HepG2 (cell line): Measurements from ENCODE around the gene HMGN4. TPM values are rescaled to one million over a fixed set of nuclear protein-coding genes. Genes with fewer than 3 reads are reported as not detected.
A peak's percentile ranks its signal among the peaks of the same experiment; 100 is the strongest.

ENCODE experiments used
- ADNP ChIP-seq: sonication (generic); formaldehyde crosslinking; IDR thresholded peaks from 2 replicates; pipeline ENCODE4 v1.4.0; 2020; ENCODE audit warnings: missing genetic modification reagents
- CEBPG ChIP-seq: IDR thresholded peaks from 2 replicates; pipeline ENCODE4 v1.6.1; 2016
- ELF1 ChIP-seq: sonication (generic); formaldehyde crosslinking; IDR thresholded peaks from 2 replicates; pipeline ENCODE4 v1.4.0; 2020; ENCODE audit warnings: missing genetic modification reagents
- MYPOP ChIP-seq: sonication (generic); formaldehyde crosslinking; IDR thresholded peaks from 2 replicates; pipeline ENCODE4 v1.8.1; 2023; ENCODE audit warnings: mild to moderate bottlenecking, moderate library complexity, missing genetic modification reagents
- MZF1 ChIP-seq: sonication (generic); formaldehyde crosslinking; IDR thresholded peaks from 2 replicates; pipeline ENCODE4 v1.8.1; 2023; ENCODE audit warnings: mild to moderate bottlenecking, missing genetic modification reagents, borderline replicate concordance
- RFX3 ChIP-seq: IDR thresholded peaks from 2 replicates; pipeline ENCODE4 v1.6.1; 2016; ENCODE audit warnings: missing biosample characterization, missing genetic modification reagents
- SP140L ChIP-seq: sonication (generic); formaldehyde crosslinking; IDR thresholded peaks from 2 replicates; pipeline ENCODE4 v1.4.0; 2020; ENCODE audit warnings: missing genetic modification reagents, borderline replicate concordance
- ZBED4 ChIP-seq: sonication (generic); formaldehyde crosslinking; IDR thresholded peaks from 2 replicates; pipeline ENCODE4 v1.4.0; 2020; ENCODE audit warnings: missing genetic modification reagents, borderline replicate concordance
- ZBTB4 ChIP-seq: sonication (generic); formaldehyde crosslinking; IDR thresholded peaks from 2 replicates; pipeline ENCODE4 v1.4.0; 2020; ENCODE audit warnings: missing genetic modification reagents, mild to moderate bottlenecking, borderline replicate concordance
- ZFY ChIP-seq: sonication (generic); formaldehyde crosslinking; IDR thresholded peaks from 2 replicates; pipeline ENCODE4 v1.4.0; 2020; ENCODE audit warnings: missing genetic modification reagents
- ZNF337 ChIP-seq: sonication (generic); formaldehyde crosslinking; IDR thresholded peaks from 2 replicates; pipeline ENCODE4 v1.5.1; 2020; ENCODE audit warnings: missing genetic modification reagents, low read depth, mild to moderate bottlenecking, borderline replicate concordance
- ZNF350 ChIP-seq: sonication (generic); formaldehyde crosslinking; IDR thresholded peaks from 2 replicates; pipeline ENCODE4 v1.4.0; 2020; ENCODE audit warnings: mild to moderate bottlenecking, low read depth, missing genetic modification reagents, borderline replicate concordance
- ZNF562 ChIP-seq: sonication (generic); formaldehyde crosslinking; IDR thresholded peaks from 2 replicates; pipeline ENCODE4 v1.8.0; 2022; ENCODE audit warnings: missing genetic modification reagents, borderline replicate concordance
- ZNF652 ChIP-seq: IDR thresholded peaks from 2 replicates; pipeline ENCODE4 v1.6.1; 2016; ENCODE audit warnings: low read depth, borderline replicate concordance
- ZNF878 ChIP-seq: sonication (generic); formaldehyde crosslinking; IDR thresholded peaks from 2 replicates; pipeline ENCODE4 v1.8.1; 2023; ENCODE audit warnings: mild to moderate bottlenecking, missing genetic modification reagents, moderate library complexity
- ZSCAN9 ChIP-seq: IDR thresholded peaks from 2 replicates; pipeline ENCODE4 v1.6.1; 2016; ENCODE audit warnings: borderline replicate concordance
- polyA plus RNA-seq, 8 experiments: library from polyadenylated mRNA; depleted of rRNA in 3 of 8; stranded (reverse) in 7 of 8; unstranded in 1 of 8; fragments of >200 nt; fragmentation: Illumina TruSeq in 4 of 8; extraction: Trizol in 4 of 8; gene quantifications; 2 replicates each; pipeline versions ENCODE4 v1.2.1 to v1.2.3, GENCODE V29; 2011 to 2016; ENCODE audit warnings: low read depth in 4 of 8, missing spikeins in 1 of 8, mixed read lengths in 1 of 8; ENCODE audit not compliant: insufficient read depth in 1 of 8
- total RNA-seq, 5 experiments: library from RNA; depleted of rRNA; stranded (reverse); fragments of >200 nt; fragmentation: Illumina TruSeq; extraction: Trizol; gene quantifications; 2 replicates each; pipeline ENCODE4 v1.2.3, GENCODE V29; 2016; ENCODE audit warnings: low read depth in 1 of 5
- TF ChIP-seq, protein P1 (sequence below), 2 experiments: IDR thresholded peaks; 2 replicates each; pipeline ENCODE4 v1.6.1; 2011 to 2012; ENCODE audit warnings: low read length in 2 of 2, borderline replicate concordance in 1 of 2, low read depth in 1 of 2, mild to moderate bottlenecking in 1 of 2, moderate library complexity in 1 of 2

Gene HMGN4
- total and polyA plus RNA-seq, 2 of the 13 experiments (the other 11 are each of a cell fraction or from before 2014, with no cell fraction given), result 39.9 to 52.1 TPM

DNA sequence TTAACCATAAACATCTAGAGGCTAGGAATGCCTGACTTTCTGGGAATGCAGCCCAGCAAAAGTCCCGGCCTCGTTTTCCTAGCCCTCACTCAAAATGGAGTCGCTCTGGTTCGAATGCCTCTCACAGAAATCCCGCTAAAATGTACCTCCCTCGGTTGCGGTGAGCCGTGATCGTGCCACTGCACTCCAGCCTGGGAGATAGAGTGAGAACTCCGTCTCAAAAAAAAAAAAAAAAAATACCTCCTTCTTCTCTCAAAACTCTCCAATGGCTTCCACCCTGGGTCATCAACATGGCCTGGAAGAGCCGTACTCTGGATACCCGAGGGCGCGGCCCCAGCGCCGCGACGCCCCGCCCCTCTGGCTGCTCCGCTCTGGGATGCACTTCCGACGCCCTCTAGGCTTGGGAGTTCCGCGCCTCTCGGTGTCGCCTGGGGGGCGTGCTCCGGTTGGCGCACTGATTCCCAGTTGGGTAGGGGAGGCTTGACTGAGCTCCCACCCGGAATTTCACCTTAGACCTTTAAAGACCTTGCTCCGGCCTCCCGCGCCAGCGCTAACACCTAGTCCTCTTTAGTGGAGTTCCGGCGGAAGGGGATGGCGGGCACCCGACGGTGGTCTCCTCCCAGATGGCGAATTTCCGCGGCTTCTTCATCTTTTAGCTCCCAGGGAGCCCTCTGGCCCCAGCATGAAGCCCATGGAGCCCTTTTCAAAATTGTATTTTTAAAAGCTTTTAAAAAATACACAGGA lies 12.3 kb downstream of the HMGN4 start (continued):
- TF ChIP-seq MZF1, result no peak
- no peak; the same call in 1 of the 2 replicates for TF ChIP-seq ZBED4 (CRISPR knock-in tag)
- no peak for TF ChIP-seq SP140L (CRISPR knock-in tag)
- peak; percentile 53; the same call in 1 of the 2 replicates for TF ChIP-seq ZNF878 (CRISPR knock-in tag)
- TF ChIP-seq ZNF350 (CRISPR knock-in tag), result peak; percentile 75
- no peak for TF ChIP-seq RFX3 (CRISPR knock-in tag)
- TF ChIP-seq ADNP (CRISPR knock-in tag), result no peak
- TF ChIP-seq CEBPG (CRISPR knock-in tag), result 0 out of 2 replicates have a peak, but pooled peaks have one; percentile 21
- TF ChIP-seq ZBTB4 (CRISPR knock-in tag), result peak; percentile 49; the same call in 1 of the 2 replicates
- 0 out of 2 replicates have a peak, but pooled peaks have one; percentile 50 for TF ChIP-seq ZSCAN9 (CRISPR knock-in tag)
- peak; percentile 91 for TF ChIP-seq MYPOP (CRISPR knock-in tag)
- no peak for TF ChIP-seq ZNF562 (CRISPR knock-in tag)
- TF ChIP-seq ZNF652 (CRISPR knock-in tag), result no peak
- no peak for TF ChIP-seq ZNF337 (CRISPR knock-in tag)
- TF ChIP-seq ELF1 (CRISPR knock-in tag), result peak; percentile 73
- TF ChIP-seq ZFY (CRISPR knock-in tag), result peak; percentile 67
- TF ChIP-seq, protein P1, sequence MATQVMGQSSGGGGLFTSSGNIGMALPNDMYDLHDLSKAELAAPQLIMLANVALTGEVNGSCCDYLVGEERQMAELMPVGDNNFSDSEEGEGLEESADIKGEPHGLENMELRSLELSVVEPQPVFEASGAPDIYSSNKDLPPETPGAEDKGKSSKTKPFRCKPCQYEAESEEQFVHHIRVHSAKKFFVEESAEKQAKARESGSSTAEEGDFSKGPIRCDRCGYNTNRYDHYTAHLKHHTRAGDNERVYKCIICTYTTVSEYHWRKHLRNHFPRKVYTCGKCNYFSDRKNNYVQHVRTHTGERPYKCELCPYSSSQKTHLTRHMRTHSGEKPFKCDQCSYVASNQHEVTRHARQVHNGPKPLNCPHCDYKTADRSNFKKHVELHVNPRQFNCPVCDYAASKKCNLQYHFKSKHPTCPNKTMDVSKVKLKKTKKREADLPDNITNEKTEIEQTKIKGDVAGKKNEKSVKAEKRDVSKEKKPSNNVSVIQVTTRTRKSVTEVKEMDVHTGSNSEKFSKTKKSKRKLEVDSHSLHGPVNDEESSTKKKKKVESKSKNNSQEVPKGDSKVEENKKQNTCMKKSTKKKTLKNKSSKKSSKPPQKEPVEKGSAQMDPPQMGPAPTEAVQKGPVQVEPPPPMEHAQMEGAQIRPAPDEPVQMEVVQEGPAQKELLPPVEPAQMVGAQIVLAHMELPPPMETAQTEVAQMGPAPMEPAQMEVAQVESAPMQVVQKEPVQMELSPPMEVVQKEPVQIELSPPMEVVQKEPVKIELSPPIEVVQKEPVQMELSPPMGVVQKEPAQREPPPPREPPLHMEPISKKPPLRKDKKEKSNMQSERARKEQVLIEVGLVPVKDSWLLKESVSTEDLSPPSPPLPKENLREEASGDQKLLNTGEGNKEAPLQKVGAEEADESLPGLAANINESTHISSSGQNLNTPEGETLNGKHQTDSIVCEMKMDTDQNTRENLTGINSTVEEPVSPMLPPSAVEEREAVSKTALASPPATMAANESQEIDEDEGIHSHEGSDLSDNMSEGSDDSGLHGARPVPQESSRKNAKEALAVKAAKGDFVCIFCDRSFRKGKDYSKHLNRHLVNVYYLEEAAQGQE (IDR thresholded peaks at IDR 0.05; ENCODE audit: borderline replicate concordance in 1 of 2, low read depth in 1 of 2, low read length in 2 of 2), result peak in 1 of 2 experiments; percentile 11; a peak in 1 of 4 replicates
